Astrocyte (in vitro differentiated cells and primary cell): Measurements from ENCODE around the gene CD22. TPM values are rescaled to one million over a fixed set of nuclear protein-coding genes. Genes with fewer than 3 reads are reported as not detected.

ENCODE experiments used
- DNase-seq: peaks from one replicate; pipeline ENCODE4 v3.0.0-alpha.2; 2010; ENCODE audit warnings: low read depth
- FAIRE-seq: peaks from 2 replicates; lab custom pipeline; 2011; peaks lifted over from hg19 to GRCh38; lab: Jason Lieb, UNC
- H2AFZ ChIP-seq: 2 replicates; pipeline ENCODE4 v1.6.0; 2012; ENCODE audit warnings: low read depth, low read length, inconsistent platforms
- H3K27ac ChIP-seq: 2 replicates; pipeline ENCODE4 v1.5.1; 2011; ENCODE audit warnings: low read depth, low read length, inconsistent platforms
- H3K27me3 ChIP-seq: 2 replicates; pipeline ENCODE4 v1.6.0; 2011; ENCODE audit warnings: low read length, inconsistent platforms; ENCODE audit not compliant: insufficient read depth
- H3K36me3 ChIP-seq: 2 replicates; pipeline ENCODE4 v1.5.1; 2011; ENCODE audit warnings: low read length, inconsistent platforms; ENCODE audit not compliant: insufficient read depth
- H3K4me1 ChIP-seq: 2 replicates; pipeline ENCODE4 v1.5.1; 2011; ENCODE audit warnings: low read length, inconsistent platforms; ENCODE audit not compliant: insufficient read depth
- H3K4me2 ChIP-seq: 2 replicates; pipeline ENCODE4 v1.6.0; 2012; ENCODE audit warnings: low read length, inconsistent platforms
- H3K4me3 ChIP-seq: 2 replicates; pipeline ENCODE4 v1.5.1; 2011; ENCODE audit warnings: low read depth, mild to moderate bottlenecking, low read length, inconsistent platforms; ENCODE audit not compliant: insufficient read depth
- H3K79me2 ChIP-seq: 2 replicates; pipeline ENCODE4 v1.6.0; 2012; ENCODE audit warnings: mild to moderate bottlenecking, low read length, inconsistent platforms; ENCODE audit not compliant: insufficient read depth
- H3K9ac ChIP-seq: 2 replicates; pipeline ENCODE4 v1.6.0; 2012; ENCODE audit warnings: mild to moderate bottlenecking, low read length, inconsistent platforms
- H3K9me3 ChIP-seq: 2 replicates; pipeline ENCODE4 v1.5.1; 2012; ENCODE audit warnings: low read depth, mild to moderate bottlenecking, low read length, inconsistent platforms; ENCODE audit not compliant: insufficient read depth
- H4K20me1 ChIP-seq: 2 replicates; pipeline ENCODE4 v1.6.0; 2012; ENCODE audit warnings: low read length, inconsistent platforms; ENCODE audit not compliant: insufficient read depth
- H3K27ac Mint-ChIP-seq: one replicate; pipeline ENCODE4 v1.8.0; 2021; ENCODE audit warnings: mild to moderate bottlenecking, mixed read lengths; ENCODE audit not compliant: unreplicated experiment
- H3K27me3 Mint-ChIP-seq: one replicate; pipeline ENCODE4 v1.8.0; 2021; ENCODE audit warnings: low read depth, mixed read lengths; ENCODE audit not compliant: unreplicated experiment
- H3K36me3 Mint-ChIP-seq: one replicate; pipeline ENCODE4 v1.8.0; 2021; ENCODE audit warnings: low read depth, mixed read lengths; ENCODE audit not compliant: unreplicated experiment
- H3K4me1 Mint-ChIP-seq: one replicate; pipeline ENCODE4 v1.8.0; 2021; ENCODE audit warnings: low read depth, mixed read lengths; ENCODE audit not compliant: unreplicated experiment
- H3K4me3 Mint-ChIP-seq: one replicate; pipeline ENCODE4 v1.8.0; 2021; ENCODE audit warnings: mild to moderate bottlenecking, moderate library complexity, mixed read lengths; ENCODE audit not compliant: unreplicated experiment
- H3K9me3 Mint-ChIP-seq: one replicate; pipeline ENCODE4 v1.8.0; 2021; ENCODE audit warnings: mild to moderate bottlenecking, mixed read lengths; ENCODE audit not compliant: unreplicated experiment
- EZH2 ChIP-seq: IDR thresholded peaks from 2 replicates; pipeline ENCODE4 v1.6.1; 2012; ENCODE audit warnings: mild to moderate bottlenecking, low read length, inconsistent platforms; ENCODE audit not compliant: insufficient read depth
- total RNA-seq: library from RNA; stranded (reverse); gene quantifications from 2 replicates; pipeline ENCODE4 v1.2.1, GENCODE V29; 2021
- TF ChIP-seq, protein P1 (sequence below): IDR thresholded peaks from 2 replicates; pipeline ENCODE4 v1.5.1; 2011; ENCODE audit warnings: low read depth, mild to moderate bottlenecking, inconsistent platforms, low read length, moderate library complexity; ENCODE audit not compliant: insufficient read depth

The CD22 gene
- total RNA-seq, 1 donor from 2014 or later = not detected

DNA sequence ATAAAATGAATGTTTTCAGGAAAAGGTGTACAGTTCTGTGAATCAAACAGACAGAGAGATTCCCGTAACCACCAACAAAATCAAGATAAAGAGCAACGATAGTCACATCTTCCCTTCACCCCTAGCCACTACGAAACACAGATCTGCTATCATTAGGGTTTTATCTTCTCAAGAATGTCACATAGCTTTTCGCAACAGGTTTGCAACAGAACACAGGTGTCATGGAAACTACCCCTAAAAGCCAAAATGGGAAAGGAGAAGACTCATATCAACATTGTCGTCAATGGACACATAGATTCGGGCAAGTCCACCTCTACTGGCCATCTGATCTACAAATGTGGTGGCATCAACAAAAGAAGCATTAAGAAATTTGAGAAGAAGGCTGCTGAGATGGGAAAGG lies 52.9 kb downstream of the CD22 start:
- H3K4me2 ChIP-seq = no peak overlapping the region
- no peak for DNase-seq
- peaks cover 18% of the 10 kb centered on the region for H3K9me3 Mint-ChIP-seq

DNA sequence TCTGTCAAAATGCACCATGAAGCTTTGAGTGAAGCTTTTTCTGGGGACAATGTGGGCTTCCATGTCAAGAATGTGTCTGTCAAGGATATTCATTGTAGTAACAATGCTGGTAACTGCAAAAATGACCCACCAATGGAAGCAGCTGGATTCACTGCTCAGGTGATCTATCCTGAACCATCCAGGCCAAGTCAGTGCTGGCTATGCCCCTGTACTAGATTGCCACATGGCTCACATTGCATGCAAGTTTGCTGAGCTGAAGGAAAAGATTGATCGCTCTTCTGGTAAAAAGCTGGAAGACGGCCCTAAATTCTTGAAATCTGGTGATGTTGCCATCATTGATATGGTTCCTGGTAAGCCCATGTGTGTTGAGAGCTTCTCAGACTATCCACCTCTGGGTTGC lies 54.5 kb downstream of the CD22 start:
- no peak overlapping the region for H3K4me2 ChIP-seq
- Mint-ChIP-seq H3K27me3 (peaks cover 24% of the 10 kb centered on the region), H3K27ac (no peak overlapping the region), H3K4me3 (no peak overlapping the region), H3K36me3 (no peaks in the 10 kb centered on the region), H3K4me1 (no peaks in the 10 kb centered on the region), H3K9me3 (peaks cover 19% of the 10 kb centered on the region)
- H3K27ac ChIP-seq = no peak overlapping the region
- no peak overlapping the region for H2AFZ ChIP-seq
- H3K9ac ChIP-seq = no peak overlapping the region
- no peaks in the 10 kb centered on the region for H3K27me3 ChIP-seq
- H3K4me1 ChIP-seq = no peaks in the 10 kb centered on the region
- H3K4me3 ChIP-seq = no peak overlapping the region
- no peaks in the 10 kb centered on the region for H3K36me3 ChIP-seq
- FAIRE-seq (no peak), DNase-seq (no peak)
- peaks cover 5% of the 10 kb centered on the region for H3K9me3 ChIP-seq
- no peaks in the 10 kb centered on the region for H3K79me2 ChIP-seq
- no peak for TF ChIP-seq EZH2
- TF ChIP-seq, protein P1, sequence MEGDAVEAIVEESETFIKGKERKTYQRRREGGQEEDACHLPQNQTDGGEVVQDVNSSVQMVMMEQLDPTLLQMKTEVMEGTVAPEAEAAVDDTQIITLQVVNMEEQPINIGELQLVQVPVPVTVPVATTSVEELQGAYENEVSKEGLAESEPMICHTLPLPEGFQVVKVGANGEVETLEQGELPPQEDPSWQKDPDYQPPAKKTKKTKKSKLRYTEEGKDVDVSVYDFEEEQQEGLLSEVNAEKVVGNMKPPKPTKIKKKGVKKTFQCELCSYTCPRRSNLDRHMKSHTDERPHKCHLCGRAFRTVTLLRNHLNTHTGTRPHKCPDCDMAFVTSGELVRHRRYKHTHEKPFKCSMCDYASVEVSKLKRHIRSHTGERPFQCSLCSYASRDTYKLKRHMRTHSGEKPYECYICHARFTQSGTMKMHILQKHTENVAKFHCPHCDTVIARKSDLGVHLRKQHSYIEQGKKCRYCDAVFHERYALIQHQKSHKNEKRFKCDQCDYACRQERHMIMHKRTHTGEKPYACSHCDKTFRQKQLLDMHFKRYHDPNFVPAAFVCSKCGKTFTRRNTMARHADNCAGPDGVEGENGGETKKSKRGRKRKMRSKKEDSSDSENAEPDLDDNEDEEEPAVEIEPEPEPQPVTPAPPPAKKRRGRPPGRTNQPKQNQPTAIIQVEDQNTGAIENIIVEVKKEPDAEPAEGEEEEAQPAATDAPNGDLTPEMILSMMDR = no peak
- H4K20me1 ChIP-seq = no peaks in the 10 kb centered on the region

More for the DNA sequence above, 52.9 kb downstream of the CD22 start:
- Histone ChIP-seq H4K20me1 (no peaks in the 10 kb centered on the region), H3K9ac (no peak overlapping the region), H3K27me3 (no peaks in the 10 kb centered on the region), H3K9me3 (peaks cover 5% of the 10 kb centered on the region), H3K27ac (no peak overlapping the region), H3K36me3 (no peaks in the 10 kb centered on the region), H3K79me2 (no peaks in the 10 kb centered on the region), H2AFZ (no peak overlapping the region), H3K4me1 (no peaks in the 10 kb centered on the region), H3K4me3 (no peak overlapping the region)
- Mint-ChIP-seq H3K27me3 (peaks cover 30% of the 10 kb centered on the region), H3K36me3 (no peaks in the 10 kb centered on the region), H3K27ac (no peak overlapping the region), H3K4me3 (no peak overlapping the region), H3K4me1 (no peaks in the 10 kb centered on the region)
- TF ChIP-seq EZH2 = no peak
- TF ChIP-seq, protein P1 = no peak
- FAIRE-seq = no peak

DNA sequence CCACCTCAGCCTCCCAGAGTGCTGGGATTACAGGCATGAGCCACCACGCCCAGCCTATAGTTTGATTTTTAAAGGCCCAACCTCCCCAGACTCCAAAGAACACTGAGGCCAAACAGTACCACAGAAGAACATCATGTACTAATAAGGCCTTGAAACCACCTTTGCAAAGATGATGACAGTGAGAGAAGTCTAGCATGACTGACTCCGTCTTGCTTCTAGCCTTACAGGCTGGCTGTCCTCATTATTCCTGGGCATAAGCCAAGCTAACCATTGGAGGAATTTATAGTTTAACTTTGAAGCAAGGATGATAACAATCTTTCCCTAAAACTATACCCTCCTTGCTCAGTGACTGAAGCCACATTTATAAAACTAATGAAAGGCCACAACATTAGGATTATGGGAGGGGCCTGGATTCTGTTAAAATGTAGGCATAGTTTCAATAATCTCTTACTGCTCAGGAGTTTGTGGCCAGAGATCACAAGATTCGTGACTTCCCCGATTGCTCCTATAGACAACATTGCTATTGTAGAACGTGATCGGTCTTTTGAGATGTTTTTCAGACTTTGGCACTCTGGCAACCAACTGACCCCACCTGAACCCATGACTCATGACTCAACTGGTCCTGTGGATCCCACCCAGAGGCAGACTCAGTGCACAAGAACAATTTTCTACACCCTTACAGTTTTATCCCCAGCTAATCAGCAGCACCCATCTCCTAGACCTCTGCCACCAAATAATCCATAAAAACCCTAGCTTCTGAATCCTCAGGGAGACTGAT lies 59.5 kb downstream of the CD22 start:
- H3K9me3 ChIP-seq = peaks cover 5% of the 10 kb centered on the region
- DNase-seq (no peak), FAIRE-seq (no peak)
- no peaks in the 10 kb centered on the region for H3K27me3 ChIP-seq
- Mint-ChIP-seq H3K4me1 (no peaks in the 10 kb centered on the region), H3K27me3 (peaks cover 13% of the 10 kb centered on the region), H3K27ac (no peak overlapping the region), H3K36me3 (no peaks in the 10 kb centered on the region), H3K4me3 (no peak overlapping the region), H3K9me3 (peaks cover 20% of the 10 kb centered on the region)
- no peak overlapping the region for H2AFZ ChIP-seq
- H3K79me2 ChIP-seq = no peaks in the 10 kb centered on the region
- H3K27ac ChIP-seq = no peak overlapping the region
- no peaks in the 10 kb centered on the region for H3K36me3 ChIP-seq
- H3K4me1 ChIP-seq = no peaks in the 10 kb centered on the region
- H3K4me3 ChIP-seq = no peak overlapping the region
- no peak overlapping the region for H3K9ac ChIP-seq
- no peak overlapping the region for H3K4me2 ChIP-seq
- no peaks in the 10 kb centered on the region for H4K20me1 ChIP-seq
- TF ChIP-seq EZH2 = no peak
- TF ChIP-seq, protein P1 = no peak
